Astrocyte of the spinal cord (primary cell): ENCODE data around the gene C21orf58.
"Not testable (repeated sequence)": the region's sequence is repeated elsewhere in the genome, so short reads cannot be mapped to it uniquely, and the experiment has no call there.

ENCODE experiments used
- DNase-seq: peaks from one replicate; pipeline ENCODE4 v3.0.0; 2011; ENCODE audit warnings: low read depth, low spot score
- H3K4me3 ChIP-seq: 2 replicates; pipeline ENCODE4 v1.5.1; 2011; ENCODE audit warnings: low read depth, mild to moderate bottlenecking, low read length, moderate library complexity
- CTCF ChIP-seq: IDR thresholded peaks from 2 replicates; pipeline ENCODE4 v1.5.1; 2012; ENCODE audit warnings: low read depth, mild to moderate bottlenecking, low read length, inconsistent platforms
- in situ Hi-C: cut with HindIII; loops from 2 replicates; pipeline ENCODE4 v1.10.0; 2017; ENCODE audit warnings: low sequenced_read_pairs

C21orf58 gene

DNA sequence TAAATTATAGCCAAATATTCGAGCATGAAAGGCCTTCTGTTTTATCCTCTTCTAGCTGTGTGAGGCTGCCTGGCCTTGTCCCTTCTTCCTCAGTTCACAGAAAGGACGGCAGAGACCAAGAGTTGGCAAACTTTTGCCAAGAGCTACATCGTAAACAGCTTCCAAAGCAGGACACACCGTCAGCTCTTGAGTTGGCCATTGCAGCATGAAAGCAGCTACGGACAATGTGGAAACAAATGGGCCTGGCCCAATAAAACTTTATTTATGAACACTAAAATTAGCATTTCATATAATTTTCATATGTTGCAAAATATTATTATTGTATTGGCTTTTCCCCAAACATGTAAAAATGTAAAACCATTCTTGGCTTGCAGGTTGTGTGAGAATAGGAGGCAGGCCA is 10.7 kb downstream of the C21orf58 start:
- TF ChIP-seq CTCF = no peak
- no peak overlapping the region for H3K4me3 ChIP-seq
- in situ Hi-C loops = no loop called here
- no peak for DNase-seq

DNA sequence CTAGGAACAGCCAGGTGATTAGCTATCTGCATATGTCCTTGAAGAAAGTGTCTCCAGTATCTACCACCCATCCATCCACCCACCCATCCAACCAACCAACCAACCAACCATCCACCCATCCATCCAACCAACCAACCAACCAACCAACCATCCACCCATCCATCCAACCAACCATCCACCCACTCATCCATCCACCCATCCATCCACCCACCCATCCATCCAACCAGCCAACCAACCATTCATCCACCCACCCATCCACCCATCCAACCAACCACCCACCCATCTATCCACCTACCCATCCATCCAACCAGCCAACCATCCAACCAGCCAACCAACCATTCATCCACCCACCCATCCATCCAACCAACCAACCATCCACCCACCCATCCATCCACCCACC is 12.1 kb downstream of the C21orf58 start:
- TF ChIP-seq CTCF = no peak
- DNase-seq = no peak
- in situ Hi-C loops = no loop called here
- no peak overlapping the region for H3K4me3 ChIP-seq

DNA sequence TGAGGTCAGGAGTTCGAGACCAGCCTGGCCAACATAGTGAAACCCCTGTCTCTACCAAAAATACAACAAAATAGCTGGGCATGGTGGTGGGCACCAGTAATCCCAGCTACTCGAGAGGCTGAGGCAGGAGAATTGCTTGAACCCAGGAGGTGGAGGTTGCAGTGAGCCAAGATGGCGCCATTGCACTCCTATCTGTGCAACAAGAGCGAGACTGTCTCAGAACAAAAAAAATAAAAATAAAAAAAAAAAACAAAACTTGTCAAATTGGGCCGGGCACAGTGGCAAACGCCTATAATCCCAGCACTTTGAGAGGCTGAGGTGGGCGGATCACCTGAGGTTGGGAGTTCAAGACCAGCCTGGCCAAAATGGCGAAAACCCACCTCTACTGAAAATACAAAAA is 13.4 kb downstream of the C21orf58 start:
- in situ Hi-C loops, DNase-seq, H3K4me3 ChIP-seq: not testable (repeated sequence)

GRCh38 chr21:46308431-46308830 is 15.2 kb downstream of the C21orf58 start:
- no peak for TF ChIP-seq CTCF
- in situ Hi-C loops = no loop called here
- no peak overlapping the region for H3K4me3 ChIP-seq
- DNase-seq = no peak

DNA sequence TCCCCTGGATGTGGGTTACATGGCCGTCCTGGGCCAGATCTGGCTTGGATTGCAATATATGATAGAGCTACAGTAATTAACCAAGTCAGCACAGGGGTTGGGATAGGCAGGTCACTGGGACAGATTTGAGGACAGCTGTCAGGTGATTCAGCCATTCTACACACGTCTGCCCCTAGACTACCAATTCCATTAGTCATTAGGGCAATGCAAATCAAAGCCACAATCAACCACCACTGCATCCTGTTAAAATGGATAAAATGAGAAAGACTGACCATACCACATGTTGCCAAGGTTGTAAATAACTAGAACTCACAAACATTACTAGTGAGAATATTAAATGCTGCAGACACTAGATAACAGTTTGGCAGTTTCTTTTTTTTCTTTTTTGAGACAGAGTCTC is 16.0 kb downstream of the C21orf58 start:
- TF ChIP-seq CTCF = no peak
- DNase-seq = peak; percentile 64
- in situ Hi-C loops = no loop called here

GRCh38 chr21:46304955-46305354 is 18.7 kb downstream of the C21orf58 start:
- DNase-seq = no peak
- no peak for TF ChIP-seq CTCF
- in situ Hi-C loops = no loop called here
- H3K4me3 ChIP-seq = no peak overlapping the region

More for the DNA sequence above, 16.0 kb downstream of the C21orf58 start:
- no peak overlapping the region for H3K4me3 ChIP-seq

GRCh38 chr21:46304437-46304836 is 19.2 kb downstream of the C21orf58 start:
- no peak for TF ChIP-seq CTCF
- H3K4me3 ChIP-seq = no peak overlapping the region
- DNase-seq = no peak
- in situ Hi-C loops = no loop called here
